Loucy (cell line): ENCODE data around the gene CRTC1.

ENCODE experiments used
- CTCF ChIP-seq: fragments of 200-600 bp; sonication (generic); conservative IDR thresholded peaks from 2 replicates; pipeline ENCODE4 v1.5.1; 2014; ENCODE audit warnings: mild to moderate bottlenecking, antibody characterized with exemption, low read length
- EZH2phosphoT487 ChIP-seq: fragments of 200-600 bp; IDR thresholded peaks from 2 replicates; pipeline ENCODE4 v1.6.1; 2018; ENCODE audit warnings: antibody characterized with exemption, mild to moderate bottlenecking, moderate library complexity, borderline replicate concordance

- TF ChIP-seq CTCF = no peak
- no peak for TF ChIP-seq EZH2phosphoT487
These were observed 15.8 kb upstream of the CRTC1 start for GRCh38 chr19:18667531-18668251.
